Measurements from ENCODE around the gene ACTG2. TPM values are rescaled to one million over a fixed set of nuclear protein-coding genes. Genes with fewer than 3 reads are reported as not detected.
"Not testable (repeated sequence)": the region's sequence is repeated elsewhere in the genome, so short reads cannot be mapped to it uniquely, and the experiment has no call there.

ACTG2 gene
- total RNA-seq (2014; rRNA removed): 2.3 and 2.9 TPM in 2 replicates
- 0.49 TPM for polyA plus RNA-seq (2012)

DNA sequence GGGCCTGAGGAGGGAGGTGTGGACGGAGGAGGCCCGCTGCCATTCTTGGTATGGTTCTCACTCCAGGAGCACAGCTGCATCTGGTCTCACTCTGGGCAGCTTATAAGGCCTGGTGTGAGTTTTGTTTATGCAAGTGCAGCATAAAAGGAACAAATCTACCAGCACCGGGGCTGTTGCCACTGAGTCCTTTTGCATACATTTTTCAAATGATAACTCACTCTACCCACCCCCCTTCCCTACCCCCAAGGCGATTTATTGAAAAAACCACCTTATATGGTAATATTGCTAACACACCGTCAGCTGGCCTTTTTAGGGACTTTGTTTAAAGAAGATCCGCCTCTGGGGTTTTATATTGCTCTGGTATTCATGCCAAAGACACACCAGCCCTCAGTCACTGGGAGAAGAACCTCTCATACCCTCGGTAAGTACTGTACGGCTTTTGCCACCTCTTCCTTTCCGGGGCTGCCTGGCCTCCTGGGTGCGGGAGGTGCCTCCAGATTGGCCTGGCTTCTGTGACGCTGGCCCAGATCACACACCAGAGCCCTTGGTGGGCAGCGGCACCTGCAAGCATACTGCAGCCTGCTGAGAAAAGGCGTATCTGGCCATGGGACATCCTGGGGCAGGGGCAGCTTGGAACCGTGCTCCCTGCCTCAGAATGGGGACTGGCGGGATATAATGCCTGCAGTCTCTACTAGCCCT is at the start of gene ACTG2:
ACTG2 (plus strand) TSS at position 378 of the 699 bp plus-strand sequence. CDS start 8,304 bp downstream, outside the sequence.
- no peak for DNase-seq (ENCODE audit: low read depth)

DNA sequence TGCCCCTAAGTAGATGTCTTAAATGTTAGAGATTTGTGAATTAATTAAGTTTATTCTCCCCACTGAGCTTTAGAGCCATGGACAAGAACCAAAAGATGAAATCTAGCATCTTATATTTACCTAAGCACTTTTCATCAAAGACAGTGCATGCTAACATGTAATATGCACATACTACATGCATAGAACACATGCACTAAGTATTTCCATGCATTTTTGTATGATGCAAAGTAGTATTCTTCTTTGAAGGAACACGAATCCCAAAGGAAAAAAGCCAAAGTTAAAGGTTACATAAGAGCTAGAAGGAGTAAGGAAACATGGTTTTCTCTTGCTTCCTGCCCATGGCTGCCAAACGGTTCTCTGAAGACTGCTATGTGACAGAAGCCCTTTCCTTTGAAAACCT is 48.7 kb upstream of the ACTG2 start:
- no peak for DNase-seq (ENCODE audit: low read depth)

GRCh38 chr2:73850009-73850408 is 42.8 kb upstream of the ACTG2 start:
- peak; percentile 65 for DNase-seq (ENCODE audit: low read depth)

DNA sequence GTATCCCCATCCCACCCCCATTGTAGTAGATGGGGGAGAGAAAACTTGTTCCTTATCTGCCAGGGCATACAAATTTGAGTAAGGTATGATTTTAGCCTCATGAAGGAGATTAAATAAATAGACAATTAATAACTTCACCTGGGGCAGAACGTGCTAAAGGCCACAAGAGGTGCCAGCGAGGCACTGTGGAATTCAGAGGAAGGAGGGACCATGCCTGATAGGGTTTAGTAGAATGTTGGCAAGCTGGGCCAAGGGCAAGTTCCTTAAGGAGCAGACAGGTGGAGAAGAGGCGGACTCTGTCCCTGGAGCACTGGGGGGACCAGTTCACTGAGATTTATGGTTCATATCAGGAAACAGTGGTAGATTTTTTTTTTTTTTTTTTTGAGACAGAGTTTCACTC is 41.5 kb upstream of the ACTG2 start:
- DNase-seq (ENCODE audit: low read depth): no peak

GRCh38 chr2:73852020-73852419 is 40.8 kb upstream of the ACTG2 start:
- DNase-seq (ENCODE audit: low read depth): peak; percentile 87

DNA sequence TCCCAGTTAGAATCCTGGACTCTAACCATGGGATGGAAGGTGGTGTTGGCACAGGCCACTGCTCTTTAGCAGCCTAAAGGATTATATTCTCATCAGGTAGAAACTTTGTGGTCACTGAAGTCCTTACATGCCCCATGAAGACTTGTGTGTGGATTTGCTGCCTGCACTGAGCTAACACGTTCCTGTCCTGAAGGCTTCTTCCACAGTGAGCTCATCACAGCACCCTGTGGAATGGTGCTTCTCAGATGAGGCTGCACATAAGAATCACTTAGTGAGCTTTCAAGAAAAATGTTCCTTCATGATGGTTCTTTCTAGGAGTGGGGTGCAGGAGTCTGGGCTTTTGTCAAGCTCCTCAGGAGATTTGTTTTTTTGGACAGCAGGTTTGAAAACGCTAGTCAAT is 37.3 kb upstream of the ACTG2 start:
- no peak for DNase-seq (ENCODE audit: low read depth)

DNA sequence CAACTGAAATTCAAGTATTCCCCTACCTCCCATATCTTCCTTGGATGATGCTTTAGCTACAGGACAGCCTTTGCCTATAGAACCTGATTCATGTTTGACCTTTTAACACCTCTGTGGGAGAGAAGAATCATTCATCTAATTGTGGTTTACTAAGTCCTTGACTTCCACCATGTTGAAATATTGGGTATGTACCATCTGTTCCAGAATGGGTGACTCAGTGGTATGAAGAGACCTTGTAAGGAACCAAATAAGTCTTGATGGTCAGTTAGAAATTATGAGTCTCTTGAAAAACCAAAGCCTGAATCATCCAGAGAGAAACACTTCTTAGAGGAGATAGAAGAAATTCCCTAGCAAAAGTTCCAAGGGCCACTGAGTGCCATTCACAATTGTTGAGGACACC is 36.6 kb upstream of the ACTG2 start:
- peak; percentile 98 for DNase-seq (ENCODE audit: low read depth)

DNA sequence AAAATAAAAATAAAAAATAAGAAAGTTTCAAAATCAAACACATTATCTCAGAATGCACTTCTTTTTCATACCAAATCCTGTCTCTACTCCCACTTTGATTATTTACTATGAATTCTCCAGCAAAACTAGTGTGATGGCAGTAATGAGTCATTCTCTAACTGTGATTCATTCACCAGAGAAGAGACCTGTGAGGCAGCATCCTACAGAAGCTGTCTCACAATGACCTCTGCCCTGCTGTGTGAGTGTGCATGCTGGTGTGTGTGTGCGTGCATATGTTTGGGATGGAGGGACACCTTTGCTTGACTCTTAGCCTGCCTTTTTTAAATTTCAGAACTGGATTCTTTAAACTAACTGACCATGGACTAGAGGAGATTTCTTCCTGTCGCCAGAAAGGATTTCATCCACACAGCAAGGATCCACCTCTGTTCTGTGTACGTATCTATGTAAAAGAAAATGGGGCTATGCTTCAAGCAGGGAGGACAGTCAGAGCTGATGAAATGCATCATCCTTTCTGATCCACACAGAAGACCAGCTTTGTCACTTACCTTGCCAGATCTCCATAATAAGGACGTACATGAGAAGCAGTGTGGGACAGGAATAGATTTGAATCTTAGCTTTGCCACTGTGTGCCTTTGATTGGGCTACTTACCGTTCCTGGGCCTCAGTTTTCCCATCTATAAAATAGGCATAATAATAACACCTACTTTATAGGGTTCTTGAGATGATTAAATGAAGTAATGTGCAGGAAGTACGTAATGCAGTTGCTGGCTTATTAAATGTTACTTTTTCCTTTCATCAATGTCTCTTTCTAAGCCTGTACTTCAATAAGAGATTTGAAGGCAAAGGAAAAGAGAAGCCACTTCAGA is 32.9 kb upstream of the ACTG2 start:
- DNase-seq (ENCODE audit: low read depth): peak; percentile 92

DNA sequence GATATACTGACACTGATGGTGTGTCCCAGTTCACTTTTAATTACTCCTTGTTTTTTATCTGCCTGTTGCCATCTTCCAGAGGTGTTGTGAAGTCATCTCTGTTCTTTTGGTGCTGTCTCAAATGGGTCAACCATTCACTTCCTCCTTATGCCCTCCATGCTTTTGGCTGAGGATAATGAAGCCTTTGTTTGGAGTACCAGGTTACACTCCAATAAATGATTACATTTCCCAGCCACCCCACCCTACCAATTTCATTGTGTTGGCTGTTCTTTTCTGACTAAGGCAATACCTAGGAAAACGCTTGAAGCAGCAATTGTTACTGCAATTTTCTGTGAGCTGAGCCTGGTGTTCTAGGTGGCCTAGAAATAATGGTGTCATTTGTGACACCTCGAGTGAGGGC is 29.8 kb upstream of the ACTG2 start:
- peak; percentile 3 for DNase-seq (ENCODE audit: low read depth)

- DNase-seq (ENCODE audit: low read depth): peak; percentile 57
Measured at GRCh38 chr2:73868204-73868978, 24.4 kb upstream of the ACTG2 start.

GRCh38 chr2:73870084-73870483 is 22.7 kb upstream of the ACTG2 start:
- peak; percentile 69 for DNase-seq (ENCODE audit: low read depth)

GRCh38 chr2:73877071-73877802 is 15.6 kb upstream of the ACTG2 start:
- DNase-seq (ENCODE audit: low read depth): peak; percentile 18

GRCh38 chr2:73877984-73878383 is 14.8 kb upstream of the ACTG2 start:
- DNase-seq (ENCODE audit: low read depth): not testable (repeated sequence)

DNA sequence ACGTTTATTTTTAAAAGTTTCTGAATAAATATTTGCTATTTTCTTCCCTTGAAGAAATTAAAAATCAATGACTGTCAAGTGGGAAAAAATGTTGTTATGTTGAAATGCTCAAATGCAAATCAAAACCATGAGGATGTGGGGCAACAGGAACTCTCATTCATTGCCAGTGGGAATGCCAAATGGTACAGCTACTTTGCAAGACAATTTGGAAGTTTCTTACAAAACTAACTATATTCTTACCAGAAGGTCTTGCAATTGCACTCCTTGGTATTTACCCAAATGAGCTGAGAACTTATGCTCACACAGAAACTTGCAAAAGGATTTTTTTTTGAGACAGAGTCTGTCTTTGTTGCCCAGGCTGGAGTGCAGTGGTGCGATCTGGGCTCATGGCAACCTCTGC is 7.4 kb upstream of the ACTG2 start:
- no peak for DNase-seq (ENCODE audit: low read depth)

DNA sequence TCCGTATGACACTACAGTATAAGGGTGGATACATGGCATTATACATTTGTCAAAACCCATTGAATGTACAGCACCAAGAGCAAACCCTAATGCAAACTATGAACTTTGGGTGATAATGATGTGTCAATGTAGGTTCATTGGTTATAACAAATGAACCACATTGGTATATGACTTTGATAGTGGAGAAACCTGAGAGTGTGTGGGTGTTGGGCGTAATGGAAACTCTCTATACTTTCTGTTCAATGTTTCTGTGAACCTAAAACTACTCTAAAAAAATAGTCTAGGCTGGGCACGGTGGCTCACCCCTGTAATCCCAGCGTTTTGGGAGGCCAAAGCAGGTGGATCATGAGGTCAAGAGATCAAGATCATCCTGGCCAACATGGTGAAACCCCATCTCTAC is 6.5 kb upstream of the ACTG2 start:
- no peak for DNase-seq (ENCODE audit: low read depth)

GRCh38 chr2:73887596-73888353 is 5.0 kb upstream of the ACTG2 start:
- not testable (repeated sequence) for DNase-seq (ENCODE audit: low read depth)

GRCh38 chr2:73888388-73888787 is 4.4 kb upstream of the ACTG2 start:
- DNase-seq (ENCODE audit: low read depth): no peak

- DNase-seq (ENCODE audit: low read depth): no peak
Measured at GRCh38 chr2:73889206-73889605, 3.6 kb upstream of the ACTG2 start.

DNA sequence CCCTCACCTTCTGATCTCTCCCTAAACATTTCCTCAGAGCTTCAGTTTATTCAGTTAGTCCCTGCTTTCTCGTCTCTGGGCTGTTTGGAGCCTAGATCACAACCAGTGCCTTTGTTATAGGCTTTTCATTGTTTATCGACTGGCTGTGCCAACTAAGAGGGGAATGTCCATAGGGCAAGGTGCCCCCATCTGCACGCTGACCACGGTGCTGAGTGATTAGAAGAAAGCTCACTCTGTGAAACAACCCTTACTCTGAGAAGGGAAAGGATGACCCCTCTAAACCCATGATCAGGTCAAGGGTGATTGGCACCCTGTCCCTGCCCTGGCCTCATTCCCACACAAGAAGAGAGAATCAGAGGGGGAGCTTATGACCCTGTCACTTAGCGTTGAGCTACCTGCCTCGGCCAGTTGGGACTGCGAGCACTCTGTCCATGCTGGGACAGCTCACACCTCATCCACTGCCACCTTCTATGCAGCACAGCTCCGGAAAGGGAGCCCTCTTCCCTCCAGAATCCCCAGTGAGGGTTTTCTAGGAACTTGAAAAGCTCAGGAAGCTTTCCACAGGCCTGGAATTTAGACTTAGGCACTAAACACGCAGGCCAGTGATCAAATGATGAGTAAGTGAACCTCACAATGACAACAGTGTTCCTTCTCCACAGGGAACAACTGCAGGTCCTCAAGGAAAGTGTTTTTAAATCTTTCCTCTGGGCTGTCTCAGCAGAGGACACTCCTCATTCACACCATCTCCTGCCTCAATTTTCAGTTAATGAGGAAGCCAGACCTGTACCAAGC is 2.3 kb upstream of the ACTG2 start:
- DNase-seq (ENCODE audit: low read depth): no peak
